NCI-H446 treated with DMSO at 0.1 percent for 48 hours (cell line): ENCODE measurements around the gene STAT4.
A peak's percentile ranks its signal among the peaks of the same experiment; 100 is the strongest.

Experiments used
- DNase-seq: peaks from one replicate; lab custom pipeline; 2025; lab: John Stamatoyannopoulos, UW

The STAT4 gene

DNA sequence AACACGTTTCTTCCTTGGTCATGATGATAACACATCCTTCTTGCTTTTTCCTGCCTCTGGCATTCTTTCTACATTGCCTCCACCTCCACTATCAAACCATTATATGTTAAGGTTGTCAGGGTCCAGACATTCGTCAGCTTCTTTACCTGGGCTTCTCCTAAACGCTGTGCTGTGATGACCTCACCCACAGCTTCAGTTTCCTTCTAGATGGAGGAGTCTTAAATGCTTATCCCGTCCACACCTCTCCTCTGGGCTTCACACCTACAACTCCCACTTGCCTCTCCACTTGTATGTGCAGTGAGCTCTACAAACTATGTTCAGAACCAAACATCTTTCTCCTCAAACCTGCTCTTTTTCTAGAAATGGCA, 136.2 kb downstream of the STAT4 start:
- no peak for DNase-seq

GRCh38 chr2:191013932-191014652, 136.7 kb downstream of the STAT4 start, which contains the start of gene STAT1:
STAT1 (minus strand) TSS chr2:191014171; CDS start chr2:191010003, 4,168 bp downstream.
- peak; percentile 75 for DNase-seq

- no peak for DNase-seq
Measured at GRCh38 chr2:191013682-191013931, 137.2 kb downstream of the STAT4 start.

GRCh38 chr2:191012845-191013681, 137.7 kb downstream of the STAT4 start:
- DNase-seq = no peak

DNA sequence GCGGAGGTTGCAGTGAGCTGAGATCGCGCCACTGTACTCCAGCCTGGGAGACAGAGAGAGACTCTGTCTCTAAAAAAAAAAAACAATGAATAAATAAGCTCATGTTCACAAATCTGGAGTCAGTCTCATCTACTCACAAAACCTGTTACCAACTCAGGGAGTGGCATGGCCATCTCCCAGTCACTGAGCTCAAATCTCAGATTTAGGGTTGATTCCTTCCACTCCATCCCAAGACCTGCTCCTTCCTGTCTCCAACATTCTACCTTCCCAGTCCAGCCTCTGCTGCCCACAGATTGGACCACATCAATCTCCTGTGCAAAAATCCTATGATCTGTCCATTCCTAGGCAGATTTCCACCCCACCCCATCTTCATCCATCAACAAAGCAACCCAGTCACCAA, 138.4 kb downstream of the STAT4 start:
- DNase-seq = no peak

GRCh38 chr2:191010887-191011885, 139.6 kb downstream of the STAT4 start:
- DNase-seq = no peak

DNA sequence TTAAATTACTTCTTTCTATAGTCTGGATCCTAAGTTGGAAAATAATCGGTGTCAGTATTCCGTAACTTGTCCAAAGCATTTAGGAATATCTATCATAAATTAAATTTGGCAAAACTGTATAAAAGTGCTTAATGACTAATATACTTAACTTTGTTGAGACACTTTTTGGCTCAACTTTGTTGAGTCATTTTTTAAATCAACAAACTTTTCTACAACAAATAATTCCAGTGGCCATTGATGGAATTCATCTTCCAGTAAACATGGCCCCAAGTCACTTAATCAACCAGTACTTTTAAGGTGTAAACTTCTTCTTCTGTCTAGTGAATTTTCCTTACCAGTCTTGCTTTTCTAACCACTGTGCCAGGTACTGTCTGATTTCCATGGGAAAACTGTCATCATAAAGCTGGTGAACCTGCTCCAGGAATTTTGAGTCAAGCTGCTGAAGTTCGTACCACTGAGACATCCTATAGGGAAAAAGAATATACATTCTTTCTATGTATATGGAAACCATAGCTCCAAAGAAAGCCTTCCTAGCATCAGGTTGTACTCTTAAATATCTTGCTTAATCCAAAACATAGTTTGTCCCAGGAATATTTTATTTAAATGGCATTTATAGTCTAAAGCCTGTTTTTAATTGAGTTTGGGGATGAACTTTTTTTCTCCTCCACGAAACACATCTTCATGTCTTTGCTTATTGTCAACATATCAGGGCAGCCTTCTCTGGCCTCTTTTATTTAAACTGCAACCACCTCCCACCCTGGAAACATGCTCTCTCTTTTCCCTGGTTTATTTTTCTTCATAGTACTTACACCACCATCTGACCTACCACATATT, 141.0 kb downstream of the STAT4 start:
- DNase-seq = no peak

- DNase-seq = no peak
Measured at GRCh38 chr2:191008286-191008685, 142.5 kb downstream of the STAT4 start.

DNA sequence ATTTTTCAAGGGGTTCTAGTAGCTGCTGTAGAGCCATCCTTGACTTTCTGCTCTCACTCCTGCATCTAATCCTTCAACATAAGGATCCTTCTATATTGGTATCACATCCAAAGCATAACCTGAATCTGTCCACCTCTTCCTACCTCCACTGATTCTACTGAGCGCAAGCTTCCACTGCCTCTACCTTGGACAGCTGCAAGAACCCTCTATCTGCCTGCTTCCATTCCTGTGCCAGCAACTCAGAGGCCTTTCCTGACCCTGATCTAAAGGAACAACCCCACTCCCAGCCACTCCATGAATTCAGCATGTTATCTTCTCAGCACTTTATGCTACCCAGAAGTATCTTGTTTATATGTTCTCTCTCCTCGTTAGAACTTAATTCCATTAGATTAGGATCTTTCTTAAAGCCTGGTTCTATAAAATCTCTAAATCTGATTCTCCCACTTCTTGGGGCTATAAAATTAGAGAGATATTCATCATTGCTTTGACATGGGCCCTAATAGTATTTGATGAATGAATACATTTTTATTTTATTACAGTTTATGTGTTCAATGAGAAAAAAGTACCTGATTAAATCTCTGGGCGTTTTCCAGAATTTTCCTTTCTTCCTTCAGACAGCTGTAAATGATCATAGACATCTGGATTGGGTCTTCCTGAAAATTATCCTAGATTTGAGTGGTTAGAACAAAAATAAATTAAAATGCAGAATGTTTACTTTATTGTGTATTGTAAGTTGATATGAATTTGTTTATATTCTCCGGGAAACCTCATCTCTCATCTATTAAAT, 143.6 kb downstream of the STAT4 start:
- DNase-seq = no peak

DNA sequence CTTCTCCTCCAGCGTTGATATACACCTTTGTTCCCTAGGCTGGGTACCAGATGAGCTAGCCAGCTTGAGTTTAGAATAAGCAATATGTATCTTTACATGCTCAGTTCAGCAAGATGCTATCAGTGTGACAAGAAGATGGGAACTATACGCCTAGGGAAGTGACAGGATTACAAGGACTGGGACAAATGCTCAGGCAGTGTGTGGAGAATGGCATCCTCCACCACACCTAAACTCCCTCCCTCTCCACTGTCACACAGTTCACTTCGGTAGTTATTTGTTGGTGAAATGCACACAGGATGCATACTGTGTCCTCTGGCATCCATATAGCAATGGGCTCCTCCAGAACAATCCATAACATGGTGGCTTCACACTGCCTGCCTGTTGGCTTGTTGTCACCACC, 144.5 kb downstream of the STAT4 start:
- DNase-seq = no peak

DNA sequence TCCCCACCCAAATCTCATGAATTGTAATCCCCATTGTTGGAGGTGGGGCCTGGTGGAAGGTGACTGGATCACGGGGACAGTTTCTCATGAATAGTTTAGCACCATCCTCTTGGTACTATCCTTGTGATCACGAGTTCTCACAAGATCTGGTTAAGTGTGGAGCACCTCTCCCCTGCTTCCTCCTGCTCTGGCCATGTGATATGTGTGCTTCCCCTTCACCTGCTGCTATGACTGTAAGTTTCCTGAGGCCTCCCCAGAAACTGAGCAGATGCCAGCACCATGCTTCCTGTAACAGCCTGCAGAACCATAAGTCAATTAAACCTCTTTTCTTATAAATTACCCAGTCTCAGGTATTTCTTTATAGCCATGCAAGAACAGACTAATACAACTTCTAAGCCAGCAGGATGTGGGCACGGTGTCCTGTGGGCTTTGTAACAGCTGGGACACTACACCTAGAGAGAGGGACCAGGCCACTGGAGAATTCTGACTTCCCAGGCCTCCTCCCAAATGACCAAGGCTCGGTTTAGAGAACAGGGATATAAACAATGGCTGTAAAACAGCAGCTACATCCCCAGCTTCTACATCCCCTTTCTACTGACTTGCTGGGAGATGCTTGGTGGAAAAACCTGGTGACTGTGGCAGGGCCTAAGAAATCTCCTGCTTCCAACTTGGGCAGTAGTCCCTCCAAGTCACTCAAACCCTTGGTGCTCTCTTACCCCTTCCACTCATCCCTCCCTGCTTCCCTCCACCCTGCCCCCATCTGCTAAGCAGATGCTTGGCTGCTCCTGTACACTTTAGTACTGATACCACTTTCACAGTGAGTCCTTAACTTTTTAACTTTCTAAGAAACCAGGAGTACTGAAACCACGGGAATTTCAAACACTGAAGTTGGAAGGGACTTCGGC, 147.1 kb downstream of the STAT4 start:
- DNase-seq = no peak

- no peak for DNase-seq
Measured at GRCh38 chr2:191001624-191002023, 149.2 kb downstream of the STAT4 start.

DNA sequence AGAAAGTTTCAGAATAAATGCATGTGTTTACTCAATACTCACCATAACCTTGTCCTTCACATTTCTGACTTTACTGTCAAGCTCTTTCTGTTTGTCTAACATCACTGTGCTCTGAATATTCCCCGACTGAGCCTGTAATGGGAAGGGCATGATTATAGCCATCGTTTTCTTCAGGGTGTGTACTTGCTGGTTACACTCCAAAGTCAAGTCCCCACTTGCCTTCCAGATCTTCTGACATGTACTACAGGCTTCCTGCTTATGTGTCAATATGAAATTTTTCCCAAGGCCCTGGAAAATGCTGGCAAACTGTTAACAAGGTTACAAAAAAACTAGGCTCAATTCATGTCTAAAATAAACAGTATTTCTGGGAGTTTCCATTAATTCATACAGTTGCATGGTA, 149.8 kb downstream of the STAT4 start:
- DNase-seq = no peak

DNA sequence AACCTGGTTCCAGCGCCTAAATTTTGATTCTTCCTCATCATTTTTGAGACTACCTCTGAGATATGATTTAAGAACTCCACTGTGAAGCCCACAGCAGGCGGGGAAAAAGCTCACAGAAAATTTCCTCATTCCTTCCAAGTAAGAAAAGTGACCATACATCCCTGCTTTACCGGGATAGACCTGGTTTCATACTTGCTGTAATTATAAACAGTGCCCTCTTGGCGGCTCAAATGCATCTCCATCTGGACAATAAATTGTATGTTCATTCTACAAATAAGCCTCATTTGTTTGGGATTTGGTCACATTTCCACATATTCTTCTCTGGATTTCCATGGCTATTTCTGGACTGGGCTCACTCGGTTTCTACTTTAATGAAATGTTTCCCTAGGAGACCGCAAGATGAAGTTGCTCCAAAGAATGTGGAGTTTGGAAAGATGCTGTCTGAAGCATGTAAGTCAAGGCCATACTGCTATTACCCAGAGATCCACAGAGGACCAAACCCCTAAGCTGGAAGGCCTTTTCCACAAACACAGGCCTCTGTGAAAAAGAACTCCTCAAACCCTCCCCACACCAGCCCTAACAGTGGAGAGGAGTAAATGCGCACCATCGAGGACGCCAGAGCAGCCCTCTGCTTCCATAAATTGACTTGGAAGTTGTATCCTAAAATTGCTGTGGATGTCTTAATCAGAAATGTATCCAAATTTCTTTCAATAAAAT, 150.7 kb downstream of the STAT4 start:
- DNase-seq = no peak

- DNase-seq = no peak
Measured at GRCh38 chr2:190999058-190999457, 151.7 kb downstream of the STAT4 start.

- DNase-seq = no peak
Measured at GRCh38 chr2:190997526-190998113, 153.2 kb downstream of the STAT4 start.

GRCh38 chr2:190996947-190997346, 153.8 kb downstream of the STAT4 start:
- DNase-seq = no peak

DNA sequence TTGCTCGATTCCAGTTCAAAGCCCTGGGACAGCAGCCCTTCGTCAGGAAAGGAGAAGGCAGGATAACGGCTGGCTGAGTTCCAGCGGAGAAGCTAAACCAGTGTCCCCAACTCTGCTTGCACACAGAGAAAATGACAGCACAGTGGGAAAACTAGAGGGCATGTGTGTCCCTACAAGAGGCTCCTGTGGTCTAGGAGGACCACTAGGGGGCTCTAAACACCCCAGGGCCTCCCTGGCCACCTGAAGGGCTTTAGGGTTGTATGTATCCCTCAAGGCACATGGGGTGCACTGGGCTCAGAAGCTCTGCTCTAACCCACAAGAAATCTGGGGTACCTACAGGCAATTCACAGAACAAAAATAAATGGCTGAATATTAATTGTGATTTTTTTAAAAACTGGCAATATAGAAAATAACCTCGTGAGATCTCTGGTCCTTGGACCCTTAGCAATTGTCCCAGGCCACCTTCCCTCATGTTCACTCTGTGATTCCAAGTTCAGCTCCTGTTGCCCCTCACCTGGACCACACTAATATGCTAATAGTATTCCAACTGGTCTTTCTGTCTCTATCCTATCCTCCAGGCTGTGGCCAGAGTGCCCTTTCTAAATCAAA, 154.4 kb downstream of the STAT4 start:
- peak; percentile 2 for DNase-seq
